B cell (primary cell): ENCODE results near the gene TRABD2B. TPM values are rescaled to one million over a fixed set of nuclear protein-coding genes. Genes with fewer than 3 reads are reported as not detected.

Experiments used
- ATAC-seq: fragments of 200-7000 bp; cut with Tn5 transposase; one replicate; pipeline ENCODE4 v1.10.0; 2021; ENCODE audit warnings: low read depth, mild to moderate bottlenecking, moderate number of reproducible peaks, moderate library complexity
- CTCF ChIA-PET: fragments of 350-600 bp; sonication (Branson Sonifier 250); formaldehyde crosslinking; loops from one replicate; lab custom pipeline; 2021; ENCODE audit warnings: antibody characterized with exemption, inconsistent platforms; lab: Charles Lee
- POLR2A ChIA-PET: fragments of 350-600 bp; sonication (Branson Sonifier 250); formaldehyde crosslinking; loops from one replicate; lab custom pipeline; 2021; ENCODE audit warnings: antibody characterized with exemption; lab: Charles Lee
- DNase-seq: peaks from one replicate; pipeline ENCODE4 v3.0.0; 2013
- H2AFZ ChIP-seq: 2 replicates; pipeline ENCODE4 v1.6.1; 2012; ENCODE audit warnings: mild to moderate bottlenecking, low read depth, low read length; ENCODE audit not compliant: insufficient read depth, poor library complexity, severe bottlenecking
- H3K27ac ChIP-seq, 2 donors: 1 replicate in 1 of 2; 2 replicates in 1 of 2; pipeline ENCODE4 v1.5.1; 2012 to 2013; ENCODE audit warnings: low read length in 2 of 2, mild to moderate bottlenecking in 2 of 2, moderate library complexity in 1 of 2
- H3K27me3 ChIP-seq, 4 experiments: fragments of 200-600 bp in 1 of 4; sonication (generic) in 1 of 4; replicated peaks in 1 of 4; 1 replicate in 2 of 4; 2 replicates in 2 of 4; pipeline versions ENCODE4 v1.6.1 to v1.7.0; 2013 to 2016; ENCODE audit warnings: low read length in 3 of 4, mild to moderate bottlenecking in 2 of 4, mixed read lengths in 1 of 4, moderate library complexity in 1 of 4; ENCODE audit not compliant: insufficient read depth in 4 of 4, control insufficient read depth in 3 of 4; ENCODE audit errors: control extremely low read depth in 1 of 4
- H3K36me3 ChIP-seq, 2 experiments: replicated peaks in 1 of 2; 1 replicate in 1 of 2; 2 replicates in 1 of 2; pipeline versions ENCODE4 v1.6.1 to v1.7.1; 2013; ENCODE audit warnings: low read length in 1 of 2; ENCODE audit not compliant: insufficient read depth in 2 of 2, control insufficient read depth in 1 of 2; ENCODE audit errors: control extremely low read depth in 1 of 2, extremely low read depth in 1 of 2
- H3K4me1 ChIP-seq, 2 donors: fragments of 200-600 bp in 1 of 2; sonication (generic) in 1 of 2; 1 replicate in 1 of 2; 2 replicates in 1 of 2; pipeline versions ENCODE4 v1.5.1 to v1.6.1; 2013 to 2017; ENCODE audit warnings: low read length in 2 of 2; ENCODE audit not compliant: control insufficient read depth in 2 of 2, insufficient read depth in 2 of 2
- H3K4me2 ChIP-seq: replicated peaks from 2 replicates; pipeline ENCODE3; 2012; ENCODE audit warnings: mild to moderate bottlenecking, low read depth, low read length; ENCODE audit not compliant: poor library complexity, severe bottlenecking
- H3K4me3 ChIP-seq, 5 experiments: fragments of 200-600 bp in 1 of 5; sonication (generic) in 1 of 5; 1 replicate in 3 of 5; 2 replicates in 2 of 5; pipeline versions ENCODE4 v1.5.1 to v1.7.0; 2011 to 2016; ENCODE audit warnings: low read length in 4 of 5, mild to moderate bottlenecking in 4 of 5, low read depth in 2 of 5, control low read depth in 1 of 5, moderate library complexity in 1 of 5; ENCODE audit not compliant: insufficient read depth in 1 of 5; ENCODE audit errors: control extremely low read depth in 1 of 5, extremely low read depth in 1 of 5
- H3K79me2 ChIP-seq: fragments of 200-600 bp; sonication (generic); one replicate; pipeline ENCODE4 v1.6.0; 2016; ENCODE audit warnings: low read length; ENCODE audit not compliant: control insufficient read depth, insufficient read depth
- H3K9ac ChIP-seq: fragments of 200-600 bp; sonication (generic); 2 replicates; pipeline ENCODE4 v1.6.1; 2017; ENCODE audit warnings: mild to moderate bottlenecking, low read length, moderate library complexity
- H3K9me3 ChIP-seq, 3 donors: one replicate each; pipeline versions ENCODE4 v1.6.1 to v1.7.1; 2013; ENCODE audit warnings: low read length in 2 of 3; ENCODE audit not compliant: control insufficient read depth in 2 of 3, insufficient read depth in 1 of 3; ENCODE audit errors: control extremely low read depth in 1 of 3
- H4K20me1 ChIP-seq: 2 replicates; pipeline ENCODE4 v1.6.0; 2012; ENCODE audit warnings: mild to moderate bottlenecking, low read length; ENCODE audit not compliant: insufficient read depth, control insufficient read depth, poor library complexity, severe bottlenecking
- H3K27ac Mint-ChIP-seq: one replicate; pipeline ENCODE4 v1.8.0; 2021; ENCODE audit warnings: mixed read lengths
- H3K27me3 Mint-ChIP-seq: one replicate; pipeline ENCODE4 v1.8.0; 2021; ENCODE audit warnings: mixed read lengths
- H3K4me1 Mint-ChIP-seq: one replicate; pipeline ENCODE4 v1.8.0; 2021; ENCODE audit warnings: mixed read lengths
- H3K4me3 Mint-ChIP-seq: one replicate; pipeline ENCODE4 v1.8.0; 2021; ENCODE audit warnings: mixed read lengths
- H3K9me3 Mint-ChIP-seq: one replicate; pipeline ENCODE4 v1.8.0; 2022; ENCODE audit warnings: mixed read lengths; ENCODE audit not compliant: insufficient read depth
- CTCF ChIP-seq: fragments of 200-600 bp; IDR thresholded peaks from one replicate; pipeline ENCODE4 v1.8.0; 2022; ENCODE audit warnings: antibody characterized with exemption, mild to moderate bottlenecking
- EZH2 ChIP-seq: IDR thresholded peaks from 2 replicates; pipeline ENCODE4 v1.6.1; 2012; ENCODE audit warnings: borderline replicate concordance, low read depth, mild to moderate bottlenecking, moderate library complexity, low read length; ENCODE audit not compliant: insufficient read depth, poor library complexity, severe bottlenecking
- WGBS: methylation state at CpG from one replicate; pipeline ENCODE4 v1.1.5; 2013; ENCODE audit warnings: missing lambda C conversion rate; ENCODE audit not compliant: insufficient coverage; 5-methylcytosine and 5-hydroxymethylcytosine counted together
- intact Hi-C: fragments of 100-400 bp; cut with micrococcal nuclease; formaldehyde crosslinking; loops from one replicate; pipeline ENCODE4 v1.10.0; 2022
- polyA plus RNA-seq: library from polyadenylated mRNA; depleted of rRNA; stranded (reverse); fragments of >200 nt; gene quantifications from 2 replicates; pipeline ENCODE4 v1.2.3, GENCODE V29; 2012
- total RNA-seq, 2 donors: library from RNA; stranded (reverse); fragments of 120-200 nt in 1 of 2; gene quantifications; 1 replicate in 1 of 2; 2 replicates in 1 of 2; pipeline versions ENCODE4 v1.2.3 to v1.2.4, GENCODE V29; 2013 to 2022

The TRABD2B gene
- total and polyA plus RNA-seq, 2 donors (not counting 1 experiment from before 2014, with no cell fraction given): not detected

- POLR2A ChIA-PET: no interaction called here
- H3K27me3 Mint-ChIP-seq: peaks cover 10% of the 10 kb centered on the region
- H3K9me3 Mint-ChIP-seq: no peaks in the 10 kb centered on the region
- H3K4me1 Mint-ChIP-seq: no peaks in the 10 kb centered on the region
- no peaks in the 10 kb centered on the region for H3K9me3 ChIP-seq
- peaks cover 0 to 18% (median 0%) of the 10 kb centered on the region in 4 experiments for H3K27me3 ChIP-seq
- H3K79me2 ChIP-seq: no peaks in the 10 kb centered on the region
- H4K20me1 ChIP-seq: no peaks in the 10 kb centered on the region
- 80% methylated on average over 1 of the region's 4 CpGs for WGBS
- no peaks in the 10 kb centered on the region for H3K36me3 ChIP-seq
- H3K27ac Mint-ChIP-seq: no peak overlapping the region
- ATAC-seq: no peak
- H3K4me1 ChIP-seq: no peaks in the 10 kb centered on the region
- CTCF ChIA-PET: no interaction called here
- H2AFZ ChIP-seq: no peak overlapping the region
- no peak for DNase-seq
- H3K4me3 ChIP-seq: no peak overlapping the region
- no peak overlapping the region for H3K4me2 ChIP-seq
- intact Hi-C loops: no loop called here
- H3K9ac ChIP-seq: no peak overlapping the region
- no peak overlapping the region for H3K27ac ChIP-seq
- H3K4me3 Mint-ChIP-seq: no peak overlapping the region
- TF ChIP-seq EZH2 (no peak), CTCF (no peak)
These were observed 246.0 kb downstream of the TRABD2B start for GRCh38 chr1:47751193-47751592.

DNA sequence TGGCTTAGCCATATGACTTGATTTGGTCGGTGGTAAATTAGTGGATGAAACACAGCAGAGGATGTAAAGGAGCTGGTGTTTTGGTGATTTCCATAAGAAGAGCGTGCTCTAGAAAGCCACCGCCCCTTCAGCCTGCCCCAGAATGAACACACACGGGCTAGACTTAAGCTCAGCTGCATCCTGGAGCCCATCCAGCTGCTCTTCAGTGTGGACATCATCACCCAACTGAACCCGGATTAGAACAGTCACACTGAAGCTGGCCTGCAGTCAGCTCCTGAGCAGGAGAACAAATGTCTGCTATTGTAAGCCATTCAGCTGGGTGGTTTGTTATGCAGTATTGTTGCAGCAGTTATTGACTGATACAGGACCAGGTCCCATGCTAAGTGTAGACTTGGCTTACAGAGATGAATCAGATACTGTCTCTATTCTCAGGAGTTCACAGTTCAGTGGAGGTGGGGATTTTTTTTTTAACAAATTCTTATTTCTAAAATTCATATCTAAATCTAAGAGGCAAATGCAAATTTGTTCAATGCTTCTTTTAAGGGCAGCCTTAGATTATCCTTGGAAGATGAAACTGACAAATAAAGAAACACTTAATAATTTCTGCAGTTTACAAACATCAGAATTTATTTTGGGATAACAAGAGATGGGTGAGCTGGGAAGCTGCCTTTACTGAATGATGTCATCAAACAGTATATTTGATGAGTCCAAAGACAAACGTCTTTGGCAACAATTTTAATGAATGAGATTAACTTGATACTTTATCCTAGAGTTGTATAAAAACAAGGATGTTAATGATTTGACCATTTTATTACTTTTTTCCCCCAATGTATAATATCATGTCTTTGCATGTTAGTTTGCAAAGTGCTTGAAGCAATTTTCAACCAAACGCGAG is 251.2 kb downstream of the TRABD2B start:
- H3K4me2 ChIP-seq: no peak overlapping the region
- no peak for TF ChIP-seq CTCF
- no peak for TF ChIP-seq EZH2
- intact Hi-C loops: no loop called here
- H2AFZ ChIP-seq: no peak overlapping the region
- H3K9ac ChIP-seq: no peak overlapping the region
- no peak overlapping the region for H3K4me3 Mint-ChIP-seq
- no peaks in the 10 kb centered on the region for H3K4me1 ChIP-seq
- H3K79me2 ChIP-seq: no peaks in the 10 kb centered on the region
- POLR2A ChIA-PET: no interaction called here
- H3K4me1 Mint-ChIP-seq: no peaks in the 10 kb centered on the region
- DNase-seq: no peak
- no peak overlapping the region for H3K27ac Mint-ChIP-seq
- WGBS: 92% methylated on average over 7 of the region's 8 CpGs
- H3K27me3 Mint-ChIP-seq: peaks cover 21% of the 10 kb centered on the region
- H3K36me3 ChIP-seq: no peaks in the 10 kb centered on the region
- CTCF ChIA-PET: no interaction called here
- peaks cover 0 to 14% (median 0%) of the 10 kb centered on the region in 4 experiments for H3K27me3 ChIP-seq
- H3K4me3 ChIP-seq: no peak overlapping the region
- no peaks in the 10 kb centered on the region for H4K20me1 ChIP-seq
- no peaks in the 10 kb centered on the region for H3K9me3 ChIP-seq
- H3K9me3 Mint-ChIP-seq: peaks cover 2% of the 10 kb centered on the region
- no peak for ATAC-seq
- H3K27ac ChIP-seq: no peak overlapping the region
